ENCODE measurements around the gene CCIN.
"Not testable (repeated sequence)": the region's sequence is repeated elsewhere in the genome, so short reads cannot be mapped to it uniquely, and the experiment has no call there.

Gene CCIN

DNA sequence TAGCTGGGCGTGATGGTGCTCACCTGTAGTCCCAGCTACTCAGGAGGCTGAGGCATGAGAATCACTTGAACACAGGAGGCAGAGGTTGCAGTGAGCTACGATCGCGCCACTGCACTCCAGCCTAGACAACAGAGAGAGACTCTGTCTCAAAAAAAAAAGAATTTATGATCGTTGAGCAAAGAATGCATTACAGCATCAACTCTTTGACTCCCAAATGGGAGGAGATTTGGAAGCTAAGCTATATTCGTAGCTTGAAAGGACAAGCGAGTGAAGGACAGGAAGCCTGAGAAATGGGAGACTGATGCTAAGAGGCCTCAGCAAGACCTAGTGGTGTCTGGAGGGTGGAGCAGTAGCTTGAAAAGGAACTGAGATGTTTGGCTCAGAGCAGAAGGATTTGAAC lies 10.3 kb upstream of the CCIN start:
- H3K27ac ChIP-seq (replicated peaks): no peak overlapping the region
- H3K4me3 ChIP-seq (replicated peaks; ENCODE audit: insufficient read depth, low read length): no peak overlapping the region
- TF ChIP-seq GABPA (IDR thresholded peaks at IDR 0.05; ENCODE audit: low read depth): no peak
- TF ChIP-seq SPI1 (IDR thresholded peaks at IDR 0.05; ENCODE audit: borderline replicate concordance, low read depth): no peak
- TF ChIP-seq POLR2AphosphoS5 (IDR thresholded peaks at IDR 0.05; ENCODE audit: low read depth): no peak
- TF ChIP-seq, protein P1, sequence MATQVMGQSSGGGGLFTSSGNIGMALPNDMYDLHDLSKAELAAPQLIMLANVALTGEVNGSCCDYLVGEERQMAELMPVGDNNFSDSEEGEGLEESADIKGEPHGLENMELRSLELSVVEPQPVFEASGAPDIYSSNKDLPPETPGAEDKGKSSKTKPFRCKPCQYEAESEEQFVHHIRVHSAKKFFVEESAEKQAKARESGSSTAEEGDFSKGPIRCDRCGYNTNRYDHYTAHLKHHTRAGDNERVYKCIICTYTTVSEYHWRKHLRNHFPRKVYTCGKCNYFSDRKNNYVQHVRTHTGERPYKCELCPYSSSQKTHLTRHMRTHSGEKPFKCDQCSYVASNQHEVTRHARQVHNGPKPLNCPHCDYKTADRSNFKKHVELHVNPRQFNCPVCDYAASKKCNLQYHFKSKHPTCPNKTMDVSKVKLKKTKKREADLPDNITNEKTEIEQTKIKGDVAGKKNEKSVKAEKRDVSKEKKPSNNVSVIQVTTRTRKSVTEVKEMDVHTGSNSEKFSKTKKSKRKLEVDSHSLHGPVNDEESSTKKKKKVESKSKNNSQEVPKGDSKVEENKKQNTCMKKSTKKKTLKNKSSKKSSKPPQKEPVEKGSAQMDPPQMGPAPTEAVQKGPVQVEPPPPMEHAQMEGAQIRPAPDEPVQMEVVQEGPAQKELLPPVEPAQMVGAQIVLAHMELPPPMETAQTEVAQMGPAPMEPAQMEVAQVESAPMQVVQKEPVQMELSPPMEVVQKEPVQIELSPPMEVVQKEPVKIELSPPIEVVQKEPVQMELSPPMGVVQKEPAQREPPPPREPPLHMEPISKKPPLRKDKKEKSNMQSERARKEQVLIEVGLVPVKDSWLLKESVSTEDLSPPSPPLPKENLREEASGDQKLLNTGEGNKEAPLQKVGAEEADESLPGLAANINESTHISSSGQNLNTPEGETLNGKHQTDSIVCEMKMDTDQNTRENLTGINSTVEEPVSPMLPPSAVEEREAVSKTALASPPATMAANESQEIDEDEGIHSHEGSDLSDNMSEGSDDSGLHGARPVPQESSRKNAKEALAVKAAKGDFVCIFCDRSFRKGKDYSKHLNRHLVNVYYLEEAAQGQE (IDR thresholded peaks at IDR 0.05; ENCODE audit: insufficient replicate concordance, low read depth): no peak
- TF ChIP-seq, protein P2, sequence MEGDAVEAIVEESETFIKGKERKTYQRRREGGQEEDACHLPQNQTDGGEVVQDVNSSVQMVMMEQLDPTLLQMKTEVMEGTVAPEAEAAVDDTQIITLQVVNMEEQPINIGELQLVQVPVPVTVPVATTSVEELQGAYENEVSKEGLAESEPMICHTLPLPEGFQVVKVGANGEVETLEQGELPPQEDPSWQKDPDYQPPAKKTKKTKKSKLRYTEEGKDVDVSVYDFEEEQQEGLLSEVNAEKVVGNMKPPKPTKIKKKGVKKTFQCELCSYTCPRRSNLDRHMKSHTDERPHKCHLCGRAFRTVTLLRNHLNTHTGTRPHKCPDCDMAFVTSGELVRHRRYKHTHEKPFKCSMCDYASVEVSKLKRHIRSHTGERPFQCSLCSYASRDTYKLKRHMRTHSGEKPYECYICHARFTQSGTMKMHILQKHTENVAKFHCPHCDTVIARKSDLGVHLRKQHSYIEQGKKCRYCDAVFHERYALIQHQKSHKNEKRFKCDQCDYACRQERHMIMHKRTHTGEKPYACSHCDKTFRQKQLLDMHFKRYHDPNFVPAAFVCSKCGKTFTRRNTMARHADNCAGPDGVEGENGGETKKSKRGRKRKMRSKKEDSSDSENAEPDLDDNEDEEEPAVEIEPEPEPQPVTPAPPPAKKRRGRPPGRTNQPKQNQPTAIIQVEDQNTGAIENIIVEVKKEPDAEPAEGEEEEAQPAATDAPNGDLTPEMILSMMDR (IDR thresholded peaks at IDR 0.05; ENCODE audit: insufficient read depth, low read length): no peak
- no peak for DNase-seq (ENCODE audit: low read depth in 1 of 2, low spot score in 1 of 2)
- no peaks in the 10 kb centered on the region for H3K27me3 ChIP-seq (ENCODE audit: insufficient read depth, poor library complexity, severe bottlenecking)

DNA sequence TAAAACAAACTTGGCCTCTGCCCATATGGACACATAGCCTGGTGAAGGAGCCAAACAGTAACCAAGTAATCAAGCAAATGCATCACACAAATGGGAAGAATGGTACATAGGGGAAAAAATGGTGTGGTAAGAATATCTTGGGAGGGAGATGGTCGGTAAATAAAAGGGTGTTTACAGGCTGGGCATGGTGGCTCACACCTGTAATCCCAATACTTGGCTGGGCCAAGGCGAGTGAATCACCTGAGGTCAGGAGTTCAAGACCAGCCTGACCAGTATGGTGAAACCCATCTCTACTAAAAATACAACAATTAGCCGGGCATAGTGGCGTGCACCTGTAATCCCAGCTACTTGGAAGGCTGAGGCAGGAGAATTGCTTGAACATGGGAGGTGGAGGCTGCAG lies 9.7 kb upstream of the CCIN start:
- H3K4me3 ChIP-seq (replicated peaks; ENCODE audit: insufficient read depth, low read length); H3K27me3 ChIP-seq (ENCODE audit: insufficient read depth, poor library complexity, severe bottlenecking); H3K27ac ChIP-seq (replicated peaks); DNase-seq (ENCODE audit: low read depth in 1 of 2, low spot score in 1 of 2): not testable (repeated sequence)

DNA sequence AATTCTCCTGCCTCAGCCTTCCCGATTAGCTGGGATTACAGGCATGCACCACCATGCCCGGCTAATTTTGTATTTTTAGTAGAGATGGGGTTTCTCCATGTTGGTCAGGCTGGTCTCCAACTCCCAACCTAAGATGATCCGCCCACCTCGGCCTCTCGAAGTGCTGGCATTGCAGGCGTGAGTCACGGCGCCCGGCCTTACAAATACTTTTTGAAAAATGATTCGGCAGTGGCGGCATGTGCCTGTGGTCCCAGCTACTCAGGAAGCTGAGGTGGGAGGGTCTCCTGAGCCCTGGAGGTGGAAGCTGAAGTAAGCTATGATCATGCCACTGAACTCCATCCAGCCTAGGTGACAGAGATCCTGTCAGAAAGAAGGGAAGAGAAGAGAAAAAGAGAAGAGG lies 9.1 kb upstream of the CCIN start:
- not testable (repeated sequence) for DNase-seq (ENCODE audit: low read depth in 1 of 2, low spot score in 1 of 2); H3K27me3 ChIP-seq (ENCODE audit: insufficient read depth, poor library complexity, severe bottlenecking); H3K27ac ChIP-seq (replicated peaks)

DNA sequence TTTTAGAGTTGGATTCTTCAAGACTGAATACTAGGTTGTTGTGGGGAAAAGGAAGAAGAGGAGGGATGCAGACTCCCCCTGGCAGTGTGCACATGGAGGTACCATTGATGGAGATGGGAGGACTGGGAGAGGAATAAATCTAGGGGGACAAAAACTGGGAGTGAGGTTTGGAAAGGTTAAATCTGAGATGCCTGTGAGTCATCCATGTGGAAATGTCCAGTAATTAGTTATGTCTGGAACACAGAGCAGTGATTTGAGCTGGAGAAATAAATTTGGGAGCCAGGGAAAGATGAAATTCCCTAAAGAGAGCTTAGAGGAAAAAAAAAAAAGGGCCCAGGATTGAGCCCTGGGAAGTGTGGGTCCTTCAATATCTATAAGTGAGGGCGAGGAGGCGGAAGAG lies 8.0 kb upstream of the CCIN start:
- DNase-seq (ENCODE audit: low read depth in 1 of 2, low spot score in 1 of 2): no peak
- H3K4me3 ChIP-seq (replicated peaks; ENCODE audit: insufficient read depth, low read length): no peak overlapping the region
- H3K27me3 ChIP-seq (ENCODE audit: insufficient read depth, poor library complexity, severe bottlenecking): no peaks in the 10 kb centered on the region
- no peak overlapping the region for H3K27ac ChIP-seq (replicated peaks)
- TF ChIP-seq GABPA (IDR thresholded peaks at IDR 0.05; ENCODE audit: low read depth): no peak
- TF ChIP-seq POLR2AphosphoS5 (IDR thresholded peaks at IDR 0.05; ENCODE audit: low read depth): no peak
- TF ChIP-seq, protein P2 (IDR thresholded peaks at IDR 0.05; ENCODE audit: insufficient read depth, low read length): no peak
- no peak for TF ChIP-seq SPI1 (IDR thresholded peaks at IDR 0.05; ENCODE audit: borderline replicate concordance, low read depth)
- TF ChIP-seq, protein P1 (IDR thresholded peaks at IDR 0.05; ENCODE audit: insufficient replicate concordance, low read depth): no peak

More for the DNA sequence above, 9.1 kb upstream of the CCIN start:
- H3K4me3 ChIP-seq (replicated peaks; ENCODE audit: insufficient read depth, low read length): not testable (repeated sequence)

DNA sequence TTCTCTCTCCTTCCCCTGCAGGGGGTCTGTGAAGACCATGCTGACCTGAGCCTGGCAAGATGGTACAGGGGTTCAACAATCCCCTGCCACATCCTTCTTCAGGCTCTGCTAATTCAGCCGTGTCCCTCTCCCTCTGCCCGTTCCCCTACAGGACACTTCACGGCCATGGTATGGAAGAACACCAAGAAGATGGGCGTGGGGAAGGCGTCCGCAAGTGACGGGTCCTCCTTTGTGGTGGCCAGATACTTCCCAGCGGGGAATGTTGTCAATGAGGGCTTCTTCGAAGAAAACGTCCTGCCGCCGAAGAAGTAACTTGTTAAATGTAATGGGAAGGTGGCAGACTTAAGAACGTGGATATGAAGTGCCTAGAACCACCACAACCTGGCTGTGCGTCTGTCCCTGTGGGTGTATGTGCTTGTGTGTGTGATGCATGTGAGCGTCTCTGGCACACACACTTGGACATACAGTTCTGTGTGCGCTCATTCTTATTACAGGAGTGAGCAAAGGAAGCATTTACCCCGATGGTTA lies 6.9 kb upstream of the CCIN start:
- no peak overlapping the region for H3K4me3 ChIP-seq (replicated peaks; ENCODE audit: insufficient read depth, low read length)
- no peak overlapping the region for H3K27ac ChIP-seq (replicated peaks)
- DNase-seq (ENCODE audit: low read depth in 1 of 2, low spot score in 1 of 2): no peak
- H3K27me3 ChIP-seq (ENCODE audit: insufficient read depth, poor library complexity, severe bottlenecking): no peaks in the 10 kb centered on the region
- TF ChIP-seq SPI1 (IDR thresholded peaks at IDR 0.05; ENCODE audit: borderline replicate concordance, low read depth) (no peak), POLR2AphosphoS5 (IDR thresholded peaks at IDR 0.05; ENCODE audit: low read depth) (no peak), GABPA (IDR thresholded peaks at IDR 0.05; ENCODE audit: low read depth) (no peak)
- TF ChIP-seq, protein P2 (IDR thresholded peaks at IDR 0.05; ENCODE audit: insufficient read depth, low read length): no peak
- TF ChIP-seq, protein P1 (IDR thresholded peaks at IDR 0.05; ENCODE audit: insufficient replicate concordance, low read depth): no peak

Data from HL-60 (cell line).